ENCODE measurements around the gene SLC17A9. TPM values are rescaled to one million over a fixed set of nuclear protein-coding genes. Genes with fewer than 3 reads are reported as not detected.

The SLC17A9 gene
- total and polyA plus RNA-seq, 8 donors, result 0.63 to 7.7 (median 3.1) TPM

DNA sequence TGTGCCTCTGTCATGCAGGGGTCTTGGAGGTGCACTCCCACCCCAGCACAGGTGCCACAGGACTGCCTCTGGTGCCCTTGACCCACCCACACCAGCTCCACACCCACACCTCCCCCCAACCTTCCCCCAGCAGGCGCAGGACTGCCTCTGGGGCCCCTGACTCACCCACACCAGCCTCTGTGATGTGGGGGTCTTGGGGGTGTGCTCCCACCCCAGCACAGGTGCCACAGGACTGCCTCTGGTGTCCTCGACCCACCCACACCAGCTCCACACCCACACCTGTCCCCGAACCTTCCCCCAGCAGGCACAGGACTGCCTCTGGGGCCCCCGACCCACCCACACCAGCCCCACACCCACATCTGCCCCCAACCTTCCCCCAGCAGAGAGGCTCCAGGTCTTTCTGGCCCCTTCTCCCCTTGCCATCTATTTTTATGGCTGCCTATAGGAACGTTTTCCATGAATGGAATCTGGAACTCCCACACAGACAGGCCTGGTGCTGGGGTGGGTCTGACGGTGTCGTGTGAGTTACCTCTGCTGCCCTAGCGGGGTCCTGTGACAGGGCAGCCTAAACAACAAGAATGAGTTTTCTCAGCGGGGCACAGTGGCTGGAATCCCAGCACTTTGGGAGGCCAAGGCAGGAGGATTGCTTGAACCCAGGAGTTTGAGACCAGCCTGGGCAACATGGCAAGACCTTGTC, 23.5 kb downstream of the SLC17A9 start:
- TF ChIP-seq, protein P1, sequence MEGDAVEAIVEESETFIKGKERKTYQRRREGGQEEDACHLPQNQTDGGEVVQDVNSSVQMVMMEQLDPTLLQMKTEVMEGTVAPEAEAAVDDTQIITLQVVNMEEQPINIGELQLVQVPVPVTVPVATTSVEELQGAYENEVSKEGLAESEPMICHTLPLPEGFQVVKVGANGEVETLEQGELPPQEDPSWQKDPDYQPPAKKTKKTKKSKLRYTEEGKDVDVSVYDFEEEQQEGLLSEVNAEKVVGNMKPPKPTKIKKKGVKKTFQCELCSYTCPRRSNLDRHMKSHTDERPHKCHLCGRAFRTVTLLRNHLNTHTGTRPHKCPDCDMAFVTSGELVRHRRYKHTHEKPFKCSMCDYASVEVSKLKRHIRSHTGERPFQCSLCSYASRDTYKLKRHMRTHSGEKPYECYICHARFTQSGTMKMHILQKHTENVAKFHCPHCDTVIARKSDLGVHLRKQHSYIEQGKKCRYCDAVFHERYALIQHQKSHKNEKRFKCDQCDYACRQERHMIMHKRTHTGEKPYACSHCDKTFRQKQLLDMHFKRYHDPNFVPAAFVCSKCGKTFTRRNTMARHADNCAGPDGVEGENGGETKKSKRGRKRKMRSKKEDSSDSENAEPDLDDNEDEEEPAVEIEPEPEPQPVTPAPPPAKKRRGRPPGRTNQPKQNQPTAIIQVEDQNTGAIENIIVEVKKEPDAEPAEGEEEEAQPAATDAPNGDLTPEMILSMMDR (IDR thresholded peaks at IDR 0.05), result no peak
- Histone ChIP-seq H3K9me3 (no peaks in the 10 kb centered on the region), H3K4me1 (peaks cover 0 to 4% (median 0%) of the 10 kb centered on the region in 3 donors), H3K27ac (no peak overlapping the region), H3K27me3 (peaks cover 0 to 24% (median 3%) of the 10 kb centered on the region in 4 donors), H3K4me3 (no peak overlapping the region), H3K36me3 (no peaks in the 10 kb centered on the region)
- DNase-seq, result no peak
- WGBS, 2 donors, result 46 to 65% methylated on average over 9 of the region's 9 CpGs
- ATAC-seq, result no peak
- intact Hi-C loops (cut with DNase I), result no loop called here
- no peak for FAIRE-seq

DNA sequence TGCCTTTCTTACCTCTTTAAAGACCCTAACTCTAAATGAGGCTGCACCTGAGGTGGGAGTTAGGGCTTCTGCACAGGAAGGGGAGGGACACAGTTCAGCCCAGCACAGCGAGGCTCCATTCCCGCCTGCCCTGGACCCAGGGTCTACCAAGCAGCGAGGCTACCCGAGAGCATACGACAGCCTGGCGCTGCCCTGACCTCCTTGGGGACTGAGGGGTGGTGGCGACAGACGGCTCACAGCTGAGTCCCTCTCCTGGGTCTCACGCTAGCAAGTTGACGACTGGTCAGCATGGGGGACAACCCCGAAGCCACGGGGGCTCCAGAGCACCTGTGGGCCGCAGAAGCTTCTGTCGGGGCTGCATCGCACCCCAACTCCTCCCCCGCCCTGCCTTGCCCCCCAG, 24.4 kb downstream of the SLC17A9 start:
- H3K27ac ChIP-seq, result no peak overlapping the region
- TF ChIP-seq, protein P1 (IDR thresholded peaks at IDR 0.05), result no peak
- DNase-seq, result no peak
- no peak for FAIRE-seq
- WGBS, 2 donors, result 61 to 66% methylated on average over 16 of the region's 16 CpGs
- H3K27me3 ChIP-seq, result peaks cover 0 to 29% (median 3%) of the 10 kb centered on the region in 4 donors
- no peak overlapping the region for H3K4me3 ChIP-seq
- H3K4me1 ChIP-seq, result peaks cover 0 to 4% (median 0%) of the 10 kb centered on the region in 3 donors
- intact Hi-C loops (cut with DNase I), result no loop called here
- no peaks in the 10 kb centered on the region for H3K36me3 ChIP-seq
- no peak for ATAC-seq
- no peaks in the 10 kb centered on the region for H3K9me3 ChIP-seq

GRCh38 chr20:62977613-62978560, 25.4 kb downstream of the SLC17A9 start:
- ATAC-seq (no peak), DNase-seq (no peak), FAIRE-seq (no peak)
- TF ChIP-seq, protein P1 (IDR thresholded peaks at IDR 0.05), result no peak
- intact Hi-C loops (cut with DNase I), result no loop called here
- 55 to 60% methylated on average over 38 of the region's 38 CpGs for WGBS, 2 donors
- H3K4me1 ChIP-seq, result peaks cover 0 to under 1% (median 0%) of the 10 kb centered on the region in 3 donors
- H3K27me3 ChIP-seq, result peaks cover 0 to 28% (median 2%) of the 10 kb centered on the region in 4 donors
- no peaks in the 10 kb centered on the region for H3K36me3 ChIP-seq
- H3K27ac ChIP-seq, result no peak overlapping the region
- H3K9me3 ChIP-seq, result no peaks in the 10 kb centered on the region
- no peak overlapping the region for H3K4me3 ChIP-seq

GRCh38 chr20:62978561-62978943, 26.0 kb downstream of the SLC17A9 start:
- H3K36me3 ChIP-seq, result no peaks in the 10 kb centered on the region
- H3K27me3 ChIP-seq, result peaks cover 0 to 23% (median 0%) of the 10 kb centered on the region in 4 donors
- DNase-seq (no peak), ATAC-seq (no peak), FAIRE-seq (no peak)
- intact Hi-C loops (cut with DNase I), result no loop called here
- H3K9me3 ChIP-seq, result no peaks in the 10 kb centered on the region
- H3K4me3 ChIP-seq, result no peak overlapping the region
- no peaks in the 10 kb centered on the region for H3K4me1 ChIP-seq
- H3K27ac ChIP-seq, result no peak overlapping the region
- WGBS, 2 donors, result 41 to 52% methylated on average over 12 to 13 of the region's 13 CpGs
- TF ChIP-seq, protein P1 (IDR thresholded peaks at IDR 0.05), result no peak
